ENCODE data around the gene BCL2L1.

Gene BCL2L1

DNA sequence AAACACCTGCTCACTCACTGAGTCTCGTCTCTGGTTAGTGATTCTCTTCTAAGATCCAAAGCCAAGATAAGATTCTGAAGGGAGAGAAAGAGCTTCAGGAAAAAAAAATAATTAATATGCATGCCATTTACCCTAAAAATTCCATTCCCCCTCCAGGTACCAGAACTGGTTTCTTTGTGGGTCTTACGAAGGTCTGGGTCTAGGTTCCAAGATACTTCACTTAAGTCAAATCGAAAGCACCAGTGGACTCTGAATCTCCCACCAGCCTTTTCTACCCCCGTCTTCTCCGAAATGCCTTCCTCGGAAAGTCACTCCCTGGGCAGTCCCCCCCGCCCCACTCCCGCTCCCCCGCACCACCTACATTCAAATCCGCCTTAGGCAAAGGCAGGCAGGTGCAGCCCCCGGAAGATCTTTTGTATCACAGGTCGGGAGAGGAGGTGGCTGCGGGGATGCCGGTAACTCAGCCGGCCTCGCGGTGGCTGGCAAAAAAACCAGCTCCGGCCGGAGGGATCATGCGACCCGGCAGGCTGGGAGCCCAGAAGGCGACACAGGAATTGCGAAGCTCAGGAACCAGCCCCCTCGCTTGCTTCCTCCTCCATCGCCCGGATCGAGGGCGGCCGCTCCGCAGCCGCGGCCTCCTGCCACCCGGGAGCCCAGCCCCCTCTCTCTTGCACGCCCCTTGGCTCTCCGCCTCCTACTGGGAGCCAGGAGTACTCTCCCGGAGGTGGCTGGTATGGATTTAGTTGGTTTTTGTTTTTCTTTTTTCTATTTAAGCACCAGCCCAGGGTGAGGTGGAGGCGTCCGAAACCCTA, at the start of gene BCL2L1:
Gene BCL2L1 (minus strand): TSS at position 612 of the 812 bp plus-strand sequence. CDS start 650 bp downstream, outside the sequence.
- TF ChIP-seq, protein P1, sequence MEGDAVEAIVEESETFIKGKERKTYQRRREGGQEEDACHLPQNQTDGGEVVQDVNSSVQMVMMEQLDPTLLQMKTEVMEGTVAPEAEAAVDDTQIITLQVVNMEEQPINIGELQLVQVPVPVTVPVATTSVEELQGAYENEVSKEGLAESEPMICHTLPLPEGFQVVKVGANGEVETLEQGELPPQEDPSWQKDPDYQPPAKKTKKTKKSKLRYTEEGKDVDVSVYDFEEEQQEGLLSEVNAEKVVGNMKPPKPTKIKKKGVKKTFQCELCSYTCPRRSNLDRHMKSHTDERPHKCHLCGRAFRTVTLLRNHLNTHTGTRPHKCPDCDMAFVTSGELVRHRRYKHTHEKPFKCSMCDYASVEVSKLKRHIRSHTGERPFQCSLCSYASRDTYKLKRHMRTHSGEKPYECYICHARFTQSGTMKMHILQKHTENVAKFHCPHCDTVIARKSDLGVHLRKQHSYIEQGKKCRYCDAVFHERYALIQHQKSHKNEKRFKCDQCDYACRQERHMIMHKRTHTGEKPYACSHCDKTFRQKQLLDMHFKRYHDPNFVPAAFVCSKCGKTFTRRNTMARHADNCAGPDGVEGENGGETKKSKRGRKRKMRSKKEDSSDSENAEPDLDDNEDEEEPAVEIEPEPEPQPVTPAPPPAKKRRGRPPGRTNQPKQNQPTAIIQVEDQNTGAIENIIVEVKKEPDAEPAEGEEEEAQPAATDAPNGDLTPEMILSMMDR (IDR thresholded peaks at IDR 0.05; ENCODE audit: control insufficient read depth, insufficient read depth, low read depth, low read length, missing control alignments), result peak; percentile 88
- H3K4me3 ChIP-seq (ENCODE audit: control insufficient read depth, low read depth, low read length), result peak within 1 kb of the TSS; percentile 96
- DNase-seq (ENCODE audit: low read depth), result no peak

DNA sequence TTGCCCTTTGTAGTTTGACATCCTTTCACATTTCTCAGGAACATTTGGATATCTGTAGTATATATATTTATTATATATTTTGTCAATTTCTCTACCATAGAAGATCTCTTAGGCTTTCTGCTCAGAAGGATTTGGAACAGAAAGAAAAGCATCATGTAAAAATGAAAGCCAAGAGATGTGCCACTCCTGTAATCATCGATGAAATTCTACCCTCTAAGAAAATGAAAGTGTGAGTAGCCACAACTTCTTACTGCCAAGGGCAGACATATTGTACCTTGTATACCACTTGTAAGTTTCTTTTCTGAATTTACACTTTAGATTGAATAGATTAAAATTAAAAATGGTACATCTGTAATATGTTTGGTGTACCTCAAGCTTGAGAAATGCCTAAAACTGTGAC, 47.6 kb upstream of the BCL2L1 start:
- TF ChIP-seq, protein P1 (IDR thresholded peaks at IDR 0.05; ENCODE audit: control insufficient read depth, insufficient read depth, low read depth, low read length, missing control alignments), result no peak
- no peak for DNase-seq (ENCODE audit: low read depth)

DNA sequence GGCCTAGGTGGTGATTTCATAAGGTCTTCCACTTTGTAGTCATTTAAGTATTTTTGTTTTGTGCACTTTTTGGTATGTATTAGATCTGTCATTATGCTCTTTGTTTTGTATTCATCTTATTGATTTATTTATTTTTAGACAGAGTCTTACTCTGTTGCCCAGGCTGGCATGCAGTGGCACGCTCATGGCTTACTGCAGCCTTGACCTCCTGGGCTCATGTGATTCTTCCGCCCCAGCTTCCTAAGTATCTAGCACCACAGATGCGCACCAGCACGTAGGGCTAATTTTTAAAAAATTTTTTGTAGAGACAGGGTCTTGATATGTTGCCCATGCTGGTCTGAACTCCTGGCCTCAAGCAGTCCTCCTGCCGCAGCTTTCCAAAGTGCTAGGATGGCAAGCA, 47.0 kb upstream of the BCL2L1 start:
- H3K4me3 ChIP-seq (ENCODE audit: control insufficient read depth, low read depth, low read length), result no peak overlapping the region
- DNase-seq (ENCODE audit: low read depth), result no peak
- TF ChIP-seq, protein P1 (IDR thresholded peaks at IDR 0.05; ENCODE audit: control insufficient read depth, insufficient read depth, low read depth, low read length, missing control alignments), result no peak

More for the DNA sequence above, 47.6 kb upstream of the BCL2L1 start:
- H3K4me3 ChIP-seq (ENCODE audit: control insufficient read depth, low read depth, low read length), result no peak overlapping the region

DNA sequence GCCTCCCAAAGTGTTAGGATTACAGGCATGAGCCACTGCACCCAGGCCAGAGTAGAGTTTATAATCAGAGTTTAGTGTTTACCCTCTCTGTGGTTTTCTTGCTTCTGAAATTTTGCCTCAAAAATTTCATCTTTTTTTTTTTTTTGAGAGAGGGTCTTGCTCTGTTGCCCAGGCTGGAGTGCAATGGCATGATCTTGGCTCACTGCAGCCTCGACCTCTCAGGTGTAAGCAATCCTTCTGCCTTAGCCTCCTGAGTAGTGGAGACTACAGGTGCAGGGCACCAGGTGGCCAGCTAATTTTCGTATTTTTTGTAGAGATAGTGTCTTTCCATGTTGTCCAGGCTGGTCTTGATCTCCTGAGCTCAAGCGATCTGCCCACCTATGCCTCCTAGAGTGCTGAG, 45.1 kb upstream of the BCL2L1 start:
- TF ChIP-seq, protein P1 (IDR thresholded peaks at IDR 0.05; ENCODE audit: control insufficient read depth, insufficient read depth, low read depth, low read length, missing control alignments), result no peak
- no peak for DNase-seq (ENCODE audit: low read depth)
- no peak overlapping the region for H3K4me3 ChIP-seq (ENCODE audit: control insufficient read depth, low read depth, low read length)

DNA sequence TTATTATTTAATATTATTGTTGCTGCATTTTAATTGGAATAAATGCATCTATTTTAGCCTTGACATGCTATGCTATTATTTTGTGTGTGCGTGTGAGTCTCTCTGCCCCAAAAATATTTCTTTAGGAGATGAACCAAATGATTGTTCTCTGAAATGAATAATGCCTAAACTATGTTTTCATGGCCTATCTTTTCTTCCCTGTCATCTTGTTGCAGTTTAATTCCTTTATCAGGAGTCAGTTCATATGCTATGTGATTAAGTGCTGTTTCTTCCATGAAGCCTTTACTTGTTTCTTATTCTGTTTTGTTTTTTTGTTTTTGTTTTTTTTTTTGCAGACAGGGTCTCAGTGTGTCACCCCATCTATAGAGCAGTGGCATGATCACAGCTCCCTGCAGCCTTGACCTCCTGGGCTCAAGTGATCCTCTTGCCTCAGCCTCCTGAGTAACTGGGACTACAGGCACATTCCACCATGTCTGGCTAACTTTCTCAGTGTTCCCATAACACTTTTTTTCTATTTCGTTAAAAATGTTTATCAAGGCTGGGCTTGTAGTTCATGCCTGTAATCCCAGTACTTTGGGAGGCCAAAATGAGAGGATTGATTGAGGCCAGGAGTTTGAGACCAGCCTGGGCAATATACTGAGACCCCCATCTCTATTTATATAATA, 42.1 kb upstream of the BCL2L1 start:
- TF ChIP-seq, protein P1 (IDR thresholded peaks at IDR 0.05; ENCODE audit: control insufficient read depth, insufficient read depth, low read depth, low read length, missing control alignments), result no peak
- peak; percentile 8 for DNase-seq (ENCODE audit: low read depth)
- H3K4me3 ChIP-seq (ENCODE audit: control insufficient read depth, low read depth, low read length), result no peak overlapping the region

DNA sequence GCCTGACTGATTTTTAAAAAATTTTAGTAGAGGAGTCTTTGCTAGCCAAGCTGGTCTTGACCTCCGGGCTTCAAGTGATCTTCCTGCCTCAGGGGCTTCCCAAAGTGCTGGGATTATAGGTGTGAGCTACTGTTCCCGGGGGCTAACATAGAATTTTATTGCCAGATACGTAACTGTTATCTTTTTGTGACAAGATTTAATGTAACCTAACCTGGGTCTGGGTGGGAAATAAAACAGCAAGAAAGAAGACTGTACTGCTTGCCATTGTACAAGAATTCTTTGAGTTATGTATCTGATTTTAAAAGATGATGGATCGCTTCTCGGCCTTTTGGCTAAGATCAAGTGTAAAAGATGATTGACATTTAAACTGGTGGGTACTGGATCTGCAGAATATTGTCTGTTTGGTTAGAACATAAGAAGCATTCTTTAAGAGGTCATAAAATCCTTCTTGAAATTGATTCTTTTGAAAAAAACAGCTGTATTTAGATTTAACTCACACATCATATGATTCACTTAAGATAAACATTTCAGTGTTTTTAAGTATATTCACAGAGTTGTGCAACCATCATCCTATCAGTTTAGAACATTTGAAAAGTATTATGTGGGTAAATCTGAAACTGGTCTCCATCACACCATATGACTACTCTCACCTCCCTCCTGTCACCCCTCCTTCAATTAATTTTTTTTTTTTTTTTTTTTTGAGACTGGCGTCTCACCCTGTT, 38.0 kb upstream of the BCL2L1 start:
- TF ChIP-seq, protein P1 (IDR thresholded peaks at IDR 0.05; ENCODE audit: control insufficient read depth, insufficient read depth, low read depth, low read length, missing control alignments), result no peak
- DNase-seq (ENCODE audit: low read depth), result no peak
- no peak overlapping the region for H3K4me3 ChIP-seq (ENCODE audit: control insufficient read depth, low read depth, low read length)
